A673 (cell line): ENCODE results near the gene SLC22A16.

Experiments used
- CTCF ChIP-seq: fragments of 300-800, 200-600 bp; sonication (generic); conservative IDR thresholded peaks from 2 replicates; pipeline ENCODE4 v1.5.1; 2017; ENCODE audit warnings: low read depth, mild to moderate bottlenecking, antibody characterized with exemption, low read length, moderate library complexity, mixed read lengths
- EZH2 ChIP-seq: fragments of 200-600 bp; sonication (generic); IDR thresholded peaks from 2 replicates; pipeline ENCODE4 v1.6.1; 2017; ENCODE audit warnings: borderline replicate concordance, low read depth, mild to moderate bottlenecking, mixed read lengths, antibody characterized with exemption, low read length; ENCODE audit not compliant: poor library complexity, severe bottlenecking

- no peak for TF ChIP-seq CTCF
- no peak for TF ChIP-seq EZH2
These were observed 41.3 kb upstream of the SLC22A16 start for GRCh38 chr6:110517601-110518281.
